ENCODE results near the gene CSF1R. TPM values are rescaled to one million over a fixed set of nuclear protein-coding genes. Genes with fewer than 3 reads are reported as not detected.

The CSF1R gene
- total RNA-seq: 20.1 TPM
- long read RNA-seq, partial matches to known transcripts: 10 of 12 reads
- long read RNA-seq, other reads (novel, unspliced or antisense): 2 of 12 reads

DNA sequence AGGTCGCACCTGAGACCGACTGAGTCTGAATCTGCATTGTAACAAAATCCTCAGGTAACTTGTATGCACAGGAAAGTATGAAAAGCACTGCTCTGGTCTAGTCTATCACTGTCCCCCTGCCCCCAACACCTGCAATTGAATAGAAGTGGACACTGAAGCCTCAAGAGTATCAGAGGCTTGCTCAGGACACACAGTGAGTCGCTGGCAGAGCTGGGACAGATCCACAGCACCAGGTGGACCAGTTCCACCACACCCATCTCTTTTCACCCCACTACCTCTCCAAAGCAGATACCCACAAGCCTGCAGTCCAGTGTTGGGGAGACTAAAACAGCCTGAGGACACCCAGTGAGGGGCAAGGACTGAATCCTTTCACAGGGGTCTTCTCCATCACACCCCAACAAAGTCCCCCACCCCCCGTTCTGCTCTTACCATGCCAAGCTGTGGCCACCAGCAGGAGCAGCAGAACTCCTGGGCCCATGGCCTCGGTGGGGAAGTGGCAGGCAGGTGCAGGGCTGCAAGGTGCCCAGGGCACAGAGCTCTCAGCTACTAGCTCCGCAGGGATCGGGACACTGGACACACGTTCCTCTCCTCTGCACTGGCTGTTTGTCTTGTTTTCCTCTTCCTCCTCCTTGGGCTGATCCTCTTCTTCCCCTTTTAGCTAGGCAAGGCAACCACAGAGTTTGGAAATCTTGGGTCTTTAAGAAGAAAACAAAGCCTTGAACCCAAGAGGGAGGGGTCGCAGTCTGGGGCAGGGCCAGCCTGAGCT lies at the start of gene CSF1R:
Gene CSF1R (minus strand): TSS at position 605 of the 766 bp plus-strand sequence. CDS start 127 bp downstream, at position 478.
- intact Hi-C loops (cut with micrococcal nuclease): no loop called here
- DNase-seq (no peak), ATAC-seq (peak; percentile 34)

DNA sequence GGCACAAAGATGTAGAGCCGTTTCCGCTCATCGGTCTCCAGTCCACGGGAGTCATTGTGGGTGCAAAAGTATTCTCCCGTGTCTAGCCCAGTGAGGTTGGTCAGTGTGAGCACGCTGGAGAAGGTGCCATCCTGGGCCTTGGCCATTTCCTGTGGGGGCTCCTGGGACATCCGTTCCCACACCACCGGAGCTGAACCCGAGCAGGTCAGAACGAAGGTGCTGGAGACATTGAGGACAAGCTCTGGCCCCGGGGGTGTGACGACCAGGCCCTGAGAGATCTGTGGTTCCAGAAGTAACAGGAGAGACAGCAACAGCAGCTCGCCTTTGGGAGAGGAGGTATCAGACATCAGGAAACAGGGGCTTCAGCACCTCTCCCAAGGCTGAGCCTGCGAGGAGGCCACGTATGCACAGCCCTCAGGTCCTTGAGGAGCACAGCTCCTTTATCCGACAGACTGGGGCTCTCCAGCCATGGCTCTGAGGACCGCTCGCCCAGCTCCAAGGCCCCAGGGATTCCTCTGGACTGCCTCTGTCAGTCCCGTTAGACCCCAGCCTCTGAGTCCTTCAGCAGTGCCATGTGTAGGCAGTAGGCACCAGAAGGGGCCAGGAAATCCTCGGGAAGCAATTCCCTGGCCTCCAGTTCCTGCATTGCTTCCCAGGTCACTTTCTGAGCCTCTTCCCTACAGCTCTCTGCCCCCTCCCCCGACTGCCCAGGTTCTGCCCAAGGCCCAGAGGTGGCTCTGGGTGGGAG lies 49.4 kb upstream of the CSF1R start:
- intact Hi-C loops (cut with micrococcal nuclease): no loop called here
- no peak for ATAC-seq
- DNase-seq: no peak

DNA sequence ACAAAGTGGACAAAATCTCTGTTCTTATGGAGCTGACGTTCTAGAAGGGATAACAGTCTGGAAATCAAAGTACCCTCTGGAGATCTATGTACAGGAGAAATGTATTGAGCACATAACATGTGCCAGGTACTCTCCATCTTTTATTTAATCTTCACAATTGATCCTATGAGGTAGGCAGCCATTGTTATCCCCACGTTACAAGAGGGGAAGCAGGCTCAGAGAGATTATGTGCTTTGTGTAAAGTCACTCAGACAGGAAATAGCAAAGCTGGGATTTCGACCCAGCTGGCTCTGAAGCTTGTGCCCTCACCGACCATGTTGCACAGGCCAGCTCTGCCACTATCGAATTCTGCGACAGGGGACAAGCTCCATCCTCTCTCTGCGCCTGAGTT lies 47.8 kb upstream of the CSF1R start:
- intact Hi-C loops (cut with micrococcal nuclease): no loop called here
- ATAC-seq (no peak), DNase-seq (no peak)

DNA sequence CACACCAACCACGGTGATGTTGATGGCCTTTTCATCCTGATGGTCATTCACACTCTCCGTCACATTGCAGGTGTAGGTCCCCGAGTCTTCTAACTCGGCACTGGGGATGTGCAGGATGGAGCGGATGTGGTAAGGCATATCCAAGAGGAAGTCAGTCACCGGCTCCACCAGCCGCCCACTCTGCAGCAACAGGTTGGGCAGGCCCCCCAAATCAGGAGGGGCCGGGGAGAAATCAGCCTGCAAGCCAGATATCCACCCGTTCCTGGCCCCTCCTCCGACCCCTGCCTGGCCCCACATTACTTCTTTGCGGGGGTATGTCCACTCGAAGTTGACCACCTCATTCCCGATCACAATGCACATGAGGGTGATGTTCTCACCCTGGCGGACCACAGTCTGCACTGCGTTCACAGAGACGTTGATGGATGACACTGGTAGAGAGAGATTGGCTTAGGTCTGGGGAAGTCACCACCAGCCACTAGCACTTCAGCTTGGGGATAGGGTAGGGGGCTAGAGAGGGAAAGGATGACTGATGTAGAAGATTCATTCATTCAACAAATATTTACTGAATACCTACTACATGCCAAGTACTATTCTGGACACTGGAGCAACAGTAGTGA lies 47.3 kb upstream of the CSF1R start:
- intact Hi-C loops (cut with micrococcal nuclease): no loop called here
- DNase-seq: peak; percentile 22
- ATAC-seq: no peak

DNA sequence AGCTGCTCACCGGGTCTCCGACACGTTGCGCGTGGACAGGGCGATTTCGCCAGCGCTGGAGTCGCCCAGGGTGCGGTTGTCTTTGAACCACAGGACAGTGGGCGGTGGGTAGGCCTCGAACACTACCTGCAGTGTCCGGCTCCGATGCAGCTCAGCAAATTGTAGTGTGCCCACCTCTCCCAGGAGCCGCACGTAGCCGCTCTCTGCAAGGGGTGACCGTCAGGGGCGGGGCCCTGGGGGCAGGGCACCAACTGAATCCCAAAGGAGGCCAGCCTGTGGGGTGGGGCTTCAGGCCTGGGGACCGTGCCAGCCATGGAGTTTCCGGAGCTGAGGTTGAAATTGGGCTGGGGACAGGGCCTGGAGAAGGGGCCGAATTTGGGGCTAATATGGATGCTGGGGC lies 46.4 kb upstream of the CSF1R start:
- intact Hi-C loops (cut with micrococcal nuclease): no loop called here
- ATAC-seq (no peak), DNase-seq (peak; percentile 39)

DNA sequence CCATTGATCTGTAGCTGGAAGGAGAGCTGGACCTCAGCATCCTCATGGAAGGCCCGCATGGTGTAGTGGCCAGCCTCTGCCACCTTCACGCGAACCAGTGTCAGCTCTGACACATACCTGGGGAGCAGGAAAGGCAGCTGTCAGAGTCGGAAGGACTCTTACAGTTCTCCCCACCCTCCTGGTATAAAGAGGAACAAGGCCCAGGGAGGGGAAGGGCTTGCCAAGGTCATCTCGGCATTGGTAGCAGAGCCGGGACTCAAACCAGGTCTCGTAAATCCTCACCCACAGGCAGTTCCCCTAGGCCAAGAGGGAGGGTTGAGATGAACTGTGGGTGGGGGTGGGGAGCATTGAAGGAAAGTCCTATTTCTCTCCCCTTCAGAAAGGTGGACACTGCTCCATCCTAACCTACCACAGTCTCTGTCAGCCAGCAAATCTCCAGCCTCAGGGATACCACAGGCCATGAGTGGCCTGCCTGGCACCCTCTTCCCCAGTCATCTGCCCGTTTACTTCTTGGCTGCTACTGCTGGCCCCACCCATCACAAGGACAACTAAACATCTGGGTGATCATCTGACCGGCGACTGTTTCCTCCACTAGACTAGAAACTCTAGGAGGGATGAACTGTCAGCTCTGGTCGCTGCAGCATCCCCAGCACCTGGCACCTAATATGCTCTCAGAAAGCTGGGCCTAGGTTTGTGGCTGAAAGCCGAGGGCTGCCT lies 45.8 kb upstream of the CSF1R start:
- intact Hi-C loops (cut with micrococcal nuclease): no loop called here
- ATAC-seq (no peak), DNase-seq (peak; percentile 31)

DNA sequence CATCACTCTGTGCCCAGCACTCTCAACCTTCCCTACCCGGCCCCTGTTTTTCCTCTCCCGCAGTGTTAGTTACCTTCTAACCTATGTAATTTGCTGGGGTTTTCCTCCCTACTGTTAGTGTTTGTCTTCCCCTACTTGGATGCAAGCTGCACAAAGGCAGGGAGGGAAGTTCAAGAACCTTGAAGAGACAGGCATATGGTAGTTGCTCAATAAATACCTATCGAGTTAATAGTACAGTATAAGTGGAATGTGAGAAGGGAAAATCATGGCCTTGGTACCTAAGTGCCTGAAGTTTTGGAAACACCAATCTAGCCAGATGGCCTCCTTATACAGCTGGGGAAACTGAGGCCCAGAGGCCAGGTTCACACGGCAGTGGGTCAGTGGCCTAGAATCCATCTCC lies 45.1 kb upstream of the CSF1R start:
- intact Hi-C loops (cut with micrococcal nuclease): no loop called here
- DNase-seq (no peak), ATAC-seq (no peak)

DNA sequence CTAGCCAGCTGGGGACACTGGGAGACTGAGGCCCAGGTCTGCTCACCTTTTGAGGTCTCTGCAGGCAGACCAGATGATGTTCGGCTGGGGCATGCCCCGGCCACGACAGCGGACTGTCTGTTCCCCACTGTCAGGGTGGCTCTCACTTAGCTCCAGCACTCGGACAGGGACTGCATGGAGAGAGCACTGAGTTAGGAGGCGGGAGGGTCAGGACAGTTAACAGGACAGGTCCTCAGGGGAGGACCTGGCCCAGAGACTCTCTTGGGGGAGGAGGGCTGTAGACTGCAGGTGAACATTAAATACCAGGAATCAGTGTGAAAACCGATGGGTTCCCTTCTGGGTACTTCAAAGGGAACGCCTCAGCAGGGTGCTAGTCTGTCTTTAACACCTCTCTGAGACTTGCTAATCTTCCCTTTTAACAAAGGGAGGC lies 44.2 kb upstream of the CSF1R start:
- peak; percentile 23 for DNase-seq
- intact Hi-C loops (cut with micrococcal nuclease): no loop called here
- no peak for ATAC-seq

DNA sequence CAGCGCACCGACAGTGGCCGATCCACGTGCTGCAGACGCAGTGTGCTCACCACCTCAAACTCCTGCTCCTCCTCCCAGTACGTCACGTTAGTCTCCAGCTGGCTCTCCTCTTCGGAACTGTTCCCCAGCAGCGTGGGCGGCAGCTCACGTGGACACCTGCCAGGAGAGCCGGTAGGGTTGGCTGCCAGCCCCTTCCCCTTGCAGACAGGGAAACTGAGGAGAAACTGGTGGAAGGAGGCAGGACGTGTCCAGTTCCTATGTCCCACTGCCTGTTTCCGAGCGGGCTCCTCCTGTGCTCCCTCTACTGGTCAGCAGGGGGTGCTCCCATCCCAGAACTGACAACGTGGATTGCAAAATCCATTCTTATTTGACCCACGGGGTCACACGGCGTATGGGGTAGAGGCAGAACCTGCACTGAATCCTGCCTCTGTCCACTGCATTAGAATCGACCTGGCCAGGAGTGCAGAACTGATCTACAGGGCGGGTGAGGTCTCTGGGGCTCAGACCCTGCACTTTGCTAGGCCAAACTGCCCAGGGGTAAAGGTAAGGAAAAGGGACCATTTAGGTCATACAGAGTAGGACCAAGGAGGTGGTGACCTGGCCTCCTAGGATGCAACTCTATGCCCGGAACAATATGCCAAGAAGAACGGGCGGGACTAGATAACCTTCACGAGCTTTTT lies 43.6 kb upstream of the CSF1R start:
- intact Hi-C loops (cut with micrococcal nuclease): no loop called here
- ATAC-seq (peak; percentile 83), DNase-seq (peak; percentile 80)

DNA sequence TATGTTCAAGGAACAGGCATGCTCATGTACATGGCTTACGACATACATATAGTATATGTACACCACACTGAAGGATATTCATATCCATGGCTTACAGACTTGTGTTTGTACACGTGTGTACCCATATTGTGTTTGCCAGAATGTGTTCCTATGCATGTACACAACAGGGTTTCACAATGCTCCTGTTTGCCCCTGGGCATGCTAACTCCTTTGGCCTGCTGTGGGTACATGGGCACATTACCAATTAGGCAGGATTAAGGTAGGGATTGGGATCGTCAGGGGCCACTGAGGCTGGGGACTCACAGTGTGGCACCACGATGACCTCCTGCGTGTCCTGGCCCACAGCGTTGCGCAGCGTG lies 43.1 kb upstream of the CSF1R start:
- intact Hi-C loops (cut with micrococcal nuclease): no loop called here
- DNase-seq: no peak
- ATAC-seq: no peak

DNA sequence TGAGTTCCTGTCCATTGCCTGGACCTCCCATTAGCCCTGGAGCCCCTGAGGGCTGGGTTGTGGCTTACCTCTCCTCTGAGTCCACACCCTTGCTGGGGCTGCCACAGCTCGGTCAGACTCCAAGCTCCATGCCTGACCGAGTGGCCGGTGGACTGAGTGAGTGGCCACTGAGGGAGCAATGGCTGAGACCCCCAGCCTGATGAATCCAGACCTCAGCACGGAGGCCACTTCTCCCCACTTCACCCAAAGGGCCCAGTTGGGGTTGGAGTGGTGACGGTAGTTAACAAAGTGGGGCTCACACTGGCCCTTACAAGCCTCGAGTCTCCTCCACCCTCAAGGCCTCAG lies 40.5 kb upstream of the CSF1R start:
- DNase-seq (no peak), ATAC-seq (no peak)
- intact Hi-C loops (cut with micrococcal nuclease): no loop called here

DNA sequence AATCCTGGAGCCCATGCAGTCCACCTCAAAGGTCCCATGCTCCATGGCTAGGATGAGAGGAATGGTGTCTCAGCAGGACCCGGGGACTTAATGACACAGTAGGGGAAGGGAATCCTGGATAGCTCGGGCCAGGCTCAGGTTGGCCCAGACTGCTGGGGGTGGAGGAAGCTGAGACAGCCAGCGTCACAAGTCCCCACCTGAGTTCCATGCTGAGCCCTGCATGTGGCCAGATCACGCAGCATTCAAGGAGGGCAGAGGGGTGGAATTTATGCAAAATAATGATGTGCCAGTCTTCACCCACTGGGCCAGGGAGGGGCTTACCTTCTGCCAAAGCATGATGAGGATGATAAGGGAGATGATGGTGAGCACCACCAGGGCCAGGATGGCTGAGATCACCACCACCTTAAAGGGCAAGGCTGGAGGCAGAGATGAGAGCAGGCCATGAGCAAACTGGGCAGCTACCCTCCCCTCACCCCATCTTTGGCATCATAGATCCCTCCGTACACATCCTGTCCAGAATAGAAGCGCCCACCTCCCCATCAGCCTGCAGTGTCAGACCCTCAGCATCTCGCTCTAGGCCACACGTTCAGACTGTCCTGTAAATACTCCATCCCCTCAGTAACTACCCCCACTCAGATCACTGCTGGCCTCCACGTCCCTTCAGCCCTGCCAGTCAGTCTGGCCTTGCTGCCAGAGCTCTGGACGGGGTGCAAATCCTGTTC lies 40.0 kb upstream of the CSF1R start:
- intact Hi-C loops (cut with micrococcal nuclease): no loop called here
- no peak for ATAC-seq
- no peak for DNase-seq

DNA sequence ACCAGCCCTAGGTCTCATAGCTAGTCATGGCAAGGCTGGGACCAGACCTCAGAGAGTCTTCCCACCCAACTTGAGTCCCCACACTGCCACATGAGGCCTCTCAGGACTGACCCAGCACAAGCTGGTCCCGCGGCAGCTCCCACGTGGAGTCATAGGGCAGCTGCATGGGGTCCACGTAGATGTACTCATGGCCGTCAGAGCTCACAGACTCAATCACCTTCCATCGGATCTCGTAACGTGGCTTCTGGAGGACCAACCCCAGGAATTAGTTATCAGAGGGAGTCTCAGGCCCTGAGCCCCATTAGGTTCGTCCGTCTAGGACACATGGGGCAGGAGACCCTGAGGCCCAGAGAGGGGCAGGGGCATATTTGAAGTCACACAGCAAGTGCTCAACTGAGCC lies 39.0 kb upstream of the CSF1R start:
- intact Hi-C loops (cut with micrococcal nuclease): no loop called here
- ATAC-seq (no peak), DNase-seq (no peak)

DNA sequence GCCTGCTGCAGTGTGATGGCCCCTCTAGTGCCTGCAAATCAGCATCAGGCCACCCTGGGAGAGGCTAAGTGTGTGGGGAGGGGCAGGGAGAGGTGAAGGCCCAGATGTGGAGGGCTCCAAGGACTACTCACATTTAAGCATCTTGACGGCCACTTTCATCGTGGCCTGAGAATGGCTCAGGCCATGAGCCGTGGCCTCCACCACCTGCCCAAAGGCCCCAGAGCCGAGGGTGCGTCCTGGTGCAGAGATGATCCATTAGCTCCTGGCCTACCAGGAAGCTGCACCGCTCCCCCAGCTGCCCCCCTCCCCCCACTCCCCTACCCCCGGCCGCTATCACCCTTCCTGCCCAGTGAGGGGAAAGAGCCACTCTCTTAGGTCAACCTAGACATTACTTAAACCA lies 38.2 kb upstream of the CSF1R start:
- DNase-seq (no peak), ATAC-seq (no peak)
- intact Hi-C loops (cut with micrococcal nuclease): no loop called here

DNA sequence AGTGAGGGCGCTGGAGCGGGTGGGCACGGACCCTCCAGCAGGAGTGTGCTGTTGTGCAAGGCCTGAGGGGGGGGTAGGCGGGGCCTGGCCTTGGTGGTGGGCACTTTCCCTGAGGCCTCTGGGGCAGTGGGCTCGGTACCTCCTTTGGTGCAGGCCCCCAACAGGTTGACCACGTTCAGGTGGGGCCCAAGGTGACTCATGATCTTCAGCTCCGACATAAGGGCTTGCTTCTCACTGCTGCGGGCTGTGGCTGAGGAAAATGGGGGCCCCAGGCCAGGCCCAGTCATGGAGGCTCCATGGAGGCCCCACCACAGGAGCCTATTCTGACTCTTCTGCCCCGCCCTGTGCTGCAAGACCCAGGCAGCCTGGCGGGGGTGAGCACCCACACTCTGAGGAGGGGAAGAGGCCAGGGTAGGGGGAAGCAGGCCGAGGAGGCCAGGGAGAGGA lies 37.8 kb upstream of the CSF1R start:
- DNase-seq (peak; percentile 28), ATAC-seq (no peak)
- intact Hi-C loops (cut with micrococcal nuclease): no loop called here

DNA sequence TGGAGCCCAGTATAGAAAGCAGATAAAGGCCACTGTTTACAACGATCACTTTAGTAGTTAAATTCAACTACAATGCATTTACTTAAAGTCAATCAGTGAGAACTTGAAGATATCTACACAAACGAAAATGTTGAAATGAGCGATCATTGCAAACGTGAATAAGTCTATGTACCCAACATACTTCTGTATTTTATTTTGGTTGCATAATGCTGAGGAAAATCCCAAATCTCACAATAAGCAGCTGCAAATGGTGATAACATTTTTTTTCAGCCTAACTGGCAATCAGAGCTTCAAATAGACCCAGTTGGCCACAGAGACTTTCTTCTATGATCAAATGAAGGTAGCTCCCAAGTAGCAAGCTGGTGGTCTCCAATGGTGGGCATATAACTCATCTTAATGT lies 37.2 kb upstream of the CSF1R start:
- intact Hi-C loops (cut with micrococcal nuclease): no loop called here
- no peak for ATAC-seq

DNA sequence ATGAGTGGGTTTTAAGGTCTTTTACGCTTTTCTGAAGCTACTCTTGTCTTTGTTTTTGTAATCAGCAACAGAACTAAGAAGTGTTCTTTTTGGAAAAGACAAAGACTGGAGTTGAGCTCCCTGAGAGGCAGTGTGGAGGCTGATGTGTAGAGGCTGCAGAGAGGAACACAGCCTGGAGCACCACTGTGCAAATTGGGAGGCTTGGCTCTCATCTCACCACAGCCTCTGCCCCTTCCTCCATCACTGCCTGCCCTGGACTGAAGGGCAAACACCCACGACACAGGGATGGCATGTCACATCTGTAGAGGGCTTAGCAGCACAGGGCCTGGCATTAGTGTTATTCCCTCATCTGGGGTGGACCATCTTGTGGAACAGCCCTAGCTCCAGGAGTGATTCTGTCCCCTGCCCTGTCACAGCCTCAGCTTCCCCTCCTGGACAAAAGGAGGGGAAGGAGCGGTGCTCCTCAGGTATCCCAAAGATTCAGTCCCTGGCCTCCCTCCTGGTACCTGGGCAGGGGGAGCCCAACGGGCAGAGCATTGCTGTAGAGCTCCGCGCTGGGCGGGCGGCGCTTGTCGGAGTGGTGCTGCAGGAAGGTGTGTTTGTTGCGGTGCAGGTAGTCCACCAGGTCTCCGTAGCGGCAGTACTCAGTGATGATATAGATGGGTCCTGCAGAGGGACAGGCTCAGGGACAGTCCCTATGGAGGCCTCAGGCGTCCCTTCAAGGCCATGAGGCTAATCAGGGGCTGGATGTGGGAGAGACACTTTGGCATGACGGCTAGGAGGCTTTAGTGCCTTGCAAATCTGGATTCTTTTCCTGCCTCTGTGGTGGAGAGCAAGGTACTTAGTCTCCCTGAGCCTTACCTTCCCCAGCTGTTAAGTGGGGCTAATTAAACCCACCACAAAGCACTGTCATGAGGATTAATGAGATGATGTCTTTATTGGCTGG lies 36.5 kb upstream of the CSF1R start:
- no peak for DNase-seq
- intact Hi-C loops (cut with micrococcal nuclease): no loop called here
- ATAC-seq: no peak

More for the DNA sequence above, 37.2 kb upstream of the CSF1R start:
- no peak for DNase-seq

DNA sequence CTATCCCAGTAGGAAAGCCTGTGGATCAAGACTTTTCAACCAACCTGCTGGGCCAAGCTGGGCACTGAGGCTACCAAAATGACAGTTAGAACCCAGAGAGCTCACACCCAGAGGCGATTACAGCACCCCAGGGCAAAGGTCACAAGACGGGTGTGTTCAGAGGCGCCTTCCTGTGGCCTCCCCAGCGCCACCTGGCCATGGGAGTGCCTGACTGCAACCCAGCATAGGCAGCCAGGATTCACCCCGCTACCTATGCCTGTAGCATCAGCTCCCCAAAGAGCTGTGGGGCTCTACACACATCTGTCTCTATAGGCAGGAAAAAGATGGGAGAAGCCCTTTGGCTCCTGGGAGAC lies 35.8 kb upstream of the CSF1R start:
- intact Hi-C loops (cut with micrococcal nuclease): no loop called here
- DNase-seq: peak; percentile 43
- ATAC-seq: no peak

Measured in left ventricle myocardium superior (tissue), 1 donor.